GM20431 (cell line): ENCODE results near the gene LRBA.
"Not testable (repeated sequence)": the region's sequence is repeated elsewhere in the genome, so short reads cannot be mapped to it uniquely, and the experiment has no call there.

ENCODE experiments used
- in situ Hi-C: fragments of 300-500 bp; cut with MseI, MboI; formaldehyde crosslinking; loops from one replicate; pipeline ENCODE4 v1.15.0; 2020; ENCODE audit warnings: low sequenced_read_pairs; ENCODE audit not compliant: unreplicated experiment

LRBA gene

GRCh38 chr4:150949943-150950342 is 65.1 kb downstream of the LRBA start:
- in situ Hi-C loops, result no loop called here

DNA sequence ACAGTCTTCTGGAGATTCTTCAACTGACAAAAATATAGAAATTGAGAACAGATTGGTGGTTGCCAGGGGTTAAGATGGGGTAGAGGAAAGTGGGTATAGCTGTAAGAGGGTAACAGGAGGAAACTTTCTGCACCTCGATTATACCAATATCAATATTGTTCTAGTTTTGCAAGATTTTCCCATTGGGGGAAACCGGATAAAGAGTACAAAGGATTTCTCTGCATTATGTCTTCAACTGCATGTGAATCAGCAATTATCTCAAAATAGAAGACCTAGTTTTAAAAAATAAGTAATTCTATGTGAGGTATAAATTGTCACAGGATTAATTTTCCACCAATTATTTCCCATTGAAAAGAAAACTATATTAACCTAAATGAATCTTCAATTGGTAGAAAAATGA is 65.7 kb downstream of the LRBA start:
- in situ Hi-C loops, result no loop called here

DNA sequence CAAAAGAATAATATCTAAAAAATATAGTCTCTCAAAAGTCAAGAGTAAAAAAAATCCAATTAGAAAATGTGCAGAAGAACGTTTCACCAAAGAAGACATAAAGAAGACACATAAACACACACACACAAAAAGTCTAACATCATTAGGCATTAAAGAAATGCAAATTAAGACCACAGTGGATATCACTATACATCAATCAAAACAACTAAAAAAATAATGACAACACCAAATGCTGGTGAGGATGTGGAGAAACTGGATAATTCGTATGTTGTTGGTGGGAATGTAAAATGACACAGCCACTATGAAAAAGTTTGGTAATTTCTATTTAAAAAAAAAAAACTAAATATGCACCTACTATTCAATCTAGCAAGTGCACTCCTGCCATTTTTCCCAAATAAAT is 66.4 kb downstream of the LRBA start:
- in situ Hi-C loops, result no loop called here

- in situ Hi-C loops, result no loop called here
Measured at GRCh38 chr4:150948074-150948473, 67.0 kb downstream of the LRBA start.

DNA sequence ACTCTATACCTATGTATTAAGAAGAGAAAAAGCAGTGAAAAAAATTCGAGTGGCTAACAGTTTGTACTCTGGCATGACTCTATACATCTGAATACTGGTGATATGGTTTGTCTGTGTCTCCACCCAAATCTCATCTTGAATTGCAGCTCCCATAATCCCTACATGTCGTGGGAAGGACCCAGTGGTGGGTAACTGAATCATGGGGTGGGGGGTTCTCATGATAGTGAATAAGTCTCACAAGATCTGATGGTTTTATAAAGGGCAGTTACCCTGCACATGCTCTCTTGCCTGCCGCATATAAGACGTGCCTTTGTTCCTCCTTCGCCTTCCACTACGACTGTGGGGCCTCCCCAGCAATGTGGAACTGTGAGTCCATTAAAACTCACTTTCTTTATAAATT is 70.4 kb downstream of the LRBA start:
- in situ Hi-C loops, result no loop called here

- in situ Hi-C loops, result no loop called here
Measured at GRCh38 chr4:150943818-150944217, 71.3 kb downstream of the LRBA start.

GRCh38 chr4:150943126-150943525 is 72.0 kb downstream of the LRBA start:
- in situ Hi-C loops, result no loop called here

DNA sequence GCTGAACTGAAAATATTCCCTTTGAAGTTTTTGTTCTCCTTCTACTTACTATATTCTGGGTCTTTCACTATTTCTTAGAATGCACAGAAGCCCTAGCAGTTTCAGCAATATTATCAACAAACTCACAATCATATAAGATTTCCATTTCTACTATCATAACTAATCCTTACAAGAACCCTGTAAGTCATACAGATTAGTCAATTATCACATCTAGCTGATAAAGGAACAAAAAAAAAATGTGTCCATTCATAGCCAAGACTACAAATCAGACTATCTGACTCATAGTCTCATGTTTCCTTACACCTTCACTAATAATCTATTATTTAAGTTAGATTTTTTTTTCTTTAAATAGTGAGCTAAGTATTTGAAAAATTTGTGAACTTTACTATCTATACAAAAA is 72.5 kb downstream of the LRBA start:
- in situ Hi-C loops, result no loop called here

- in situ Hi-C loops, result no loop called here
Measured at GRCh38 chr4:150940123-150940522, 75.0 kb downstream of the LRBA start.

- in situ Hi-C loops, result no loop called here
Measured at GRCh38 chr4:150939530-150939929, 75.6 kb downstream of the LRBA start.

- in situ Hi-C loops, result no loop called here
Measured at GRCh38 chr4:150938873-150939499, 76.1 kb downstream of the LRBA start.

DNA sequence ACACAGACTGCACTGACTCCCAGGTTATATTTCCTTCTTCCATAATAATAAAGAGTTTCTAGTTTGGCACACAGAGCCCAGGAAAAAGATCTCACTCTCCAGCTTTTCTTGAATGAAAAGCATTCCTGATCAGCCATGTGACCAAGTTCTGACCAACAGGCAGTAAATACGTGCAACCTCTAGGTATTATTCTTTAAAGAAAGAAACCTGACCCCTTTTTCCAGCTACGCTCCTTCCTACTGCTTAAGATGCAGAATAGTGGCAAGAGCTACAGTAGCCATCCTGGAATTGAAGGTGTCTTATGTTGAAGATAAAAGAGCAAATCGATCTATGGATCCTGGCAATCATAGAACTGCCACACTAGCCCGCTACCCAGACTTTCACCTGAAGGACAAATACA is 76.7 kb downstream of the LRBA start:
- in situ Hi-C loops, result no loop called here

DNA sequence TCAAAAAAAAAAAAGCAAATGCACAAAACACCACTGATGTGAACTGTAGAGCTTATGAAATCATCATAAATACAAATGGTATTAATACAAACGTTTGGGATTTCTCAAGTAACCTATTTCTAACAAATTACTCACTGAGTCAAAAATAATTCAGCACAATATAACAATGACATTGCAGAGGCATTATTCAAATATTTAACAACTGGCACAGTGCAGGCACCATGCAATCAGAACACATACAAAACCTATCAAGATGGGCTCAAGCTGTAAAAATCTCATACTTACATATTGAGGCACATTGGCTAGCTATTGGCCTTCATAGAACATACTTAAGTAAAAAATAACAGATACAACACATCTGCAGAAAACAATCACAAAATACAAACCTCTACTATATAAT is 81.1 kb downstream of the LRBA start:
- in situ Hi-C loops, result no loop called here

DNA sequence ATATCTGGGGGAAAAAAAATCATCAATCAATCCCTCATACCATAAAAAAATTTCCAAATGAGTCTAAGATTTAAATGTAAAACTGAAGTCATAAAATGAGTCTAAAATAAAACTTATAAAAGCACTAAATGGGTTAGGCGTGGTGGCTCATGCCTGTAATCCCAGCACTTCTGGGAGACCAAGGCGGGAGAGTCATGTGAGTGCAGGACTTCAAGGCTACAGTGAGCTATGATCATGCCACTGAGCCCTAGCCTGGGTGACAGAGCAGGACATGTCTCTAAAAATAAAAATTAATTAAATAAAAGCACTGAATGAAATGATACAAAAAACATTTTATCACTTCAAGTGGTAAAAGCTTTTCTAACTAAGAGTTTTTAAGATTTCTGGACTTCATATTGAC is 83.3 kb downstream of the LRBA start:
- in situ Hi-C loops, result no loop called here

GRCh38 chr4:150931005-150931404 is 84.1 kb downstream of the LRBA start:
- in situ Hi-C loops, result no loop called here

- in situ Hi-C loops, result no loop called here
Measured at GRCh38 chr4:150923945-150924344, 91.1 kb downstream of the LRBA start.

- in situ Hi-C loops, result not testable (repeated sequence)
Measured at GRCh38 chr4:150921486-150921885, 93.6 kb downstream of the LRBA start.

DNA sequence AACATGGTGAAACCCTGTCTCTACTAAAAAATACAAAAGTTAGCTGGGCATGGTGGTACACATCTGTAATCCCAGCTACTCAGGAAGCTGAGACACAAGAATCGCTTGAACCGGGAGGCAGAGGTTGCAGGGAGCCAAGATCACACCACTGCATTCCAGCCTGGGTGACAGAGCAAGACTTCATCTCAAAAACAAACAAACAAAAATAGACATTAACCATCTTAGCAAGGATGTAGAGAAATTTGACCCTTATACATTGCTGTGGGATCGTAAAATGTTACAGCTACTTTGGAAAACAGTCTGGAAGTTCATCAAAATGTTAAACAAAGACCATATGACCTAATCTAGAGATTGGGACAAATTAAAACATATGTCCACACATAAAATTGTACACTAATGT is 96.5 kb downstream of the LRBA start:
- in situ Hi-C loops, result not testable (repeated sequence)

- in situ Hi-C loops, result no loop called here
Measured at GRCh38 chr4:150911326-150911725, 103.8 kb downstream of the LRBA start.

- in situ Hi-C loops, result no loop called here
Measured at GRCh38 chr4:150909116-150909515, 106.0 kb downstream of the LRBA start.

DNA sequence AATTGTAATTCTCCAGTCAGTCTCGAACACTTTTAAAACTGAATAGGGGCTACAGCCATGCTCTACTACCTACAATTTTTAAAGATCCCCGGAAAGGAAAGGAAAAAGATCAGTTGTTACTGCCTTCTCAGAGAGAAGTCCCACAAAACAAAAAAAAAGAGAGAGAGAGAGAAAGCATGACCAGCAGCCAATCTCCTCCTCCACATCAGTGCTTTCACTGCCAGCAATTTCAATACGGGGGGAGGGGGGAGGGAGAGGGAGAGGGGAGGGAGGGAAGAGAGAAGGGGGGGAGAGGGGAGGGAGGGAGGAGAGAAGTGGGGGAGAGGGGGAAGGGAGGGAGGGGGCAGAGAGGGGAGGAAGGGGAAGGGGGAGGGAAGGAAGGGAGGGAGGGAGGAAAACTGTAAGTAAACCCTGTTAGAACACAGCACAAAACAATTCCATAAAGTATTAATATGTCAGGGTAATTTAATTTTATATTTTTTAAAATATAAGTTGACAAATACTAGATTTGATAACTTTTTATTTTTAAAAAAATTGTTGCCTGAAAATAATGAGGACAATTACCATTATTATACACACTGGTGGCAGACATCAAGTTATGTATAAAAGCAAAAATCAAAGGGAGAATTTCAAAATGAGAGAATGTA is 108.0 kb downstream of the LRBA start:
- in situ Hi-C loops, result no loop called here

GRCh38 chr4:150904671-150905070 is 110.4 kb downstream of the LRBA start:
- in situ Hi-C loops, result no loop called here
